ENCODE data around the gene CACHD1. TPM values are rescaled to one million over a fixed set of nuclear protein-coding genes. Genes with fewer than 3 reads are reported as not detected.
A peak's percentile ranks its signal among the peaks of the same experiment; 100 is the strongest.

Gene CACHD1
- total and polyA plus RNA-seq, 2 of the 8 experiments (the other 6 are each of a cell fraction or from before 2014, with no cell fraction given), result 22.2 to 42.5 TPM

- no peak for TF ChIP-seq SRF (IDR thresholded peaks at IDR 0.05; ENCODE audit: low read depth, low read length)
- TF ChIP-seq KDM5A (IDR thresholded peaks at IDR 0.05; ENCODE audit: low read length), result no peak; the same call in 1 of the 2 replicates
- no peak for TF ChIP-seq TAF7 (optimal IDR thresholded peaks at IDR 0.05; ENCODE audit: borderline replicate concordance, low read depth, low read length)
- peak; percentile 62 for TF ChIP-seq POU5F1 (IDR thresholded peaks at IDR 0.05; ENCODE audit: low read depth, low read length)
- no peak for TF ChIP-seq JUN (IDR thresholded peaks at IDR 0.05; ENCODE audit: low read depth, low read length)
- no peak for TF ChIP-seq BACH1 (IDR thresholded peaks at IDR 0.05; ENCODE audit: low read length)
- no peak for TF ChIP-seq BCL11A (IDR thresholded peaks at IDR 0.05; ENCODE audit: low read depth in 2 of 2, low read length in 2 of 2)
- no peak for TF ChIP-seq MAX (IDR thresholded peaks at IDR 0.05)
- TF ChIP-seq CBX8 (IDR thresholded peaks at IDR 0.05; ENCODE audit: borderline replicate concordance, low read depth, low read length), result no peak
- TF ChIP-seq NANOG (IDR thresholded peaks at IDR 0.05; ENCODE audit: insufficient read depth, low read depth, low read length, poor library complexity, severe bottlenecking), result peak; percentile 97
- no peak for TF ChIP-seq CEBPB (IDR thresholded peaks at IDR 0.05; ENCODE audit: low read depth, low read length)
- TF ChIP-seq KDM4A (IDR thresholded peaks at IDR 0.05; ENCODE audit: low read depth, low read length, severe bottlenecking), result no peak
- TF ChIP-seq ATF2 (IDR thresholded peaks at IDR 0.05; ENCODE audit: low read length), result peak; percentile 60; the same call in 1 of the 2 replicates
Measured at GRCh38 chr1:64472805-64473204, 2.9 kb downstream of the CACHD1 start (continued).

Measured in H1 (cell line).